Colonic mucosa (tissue), 4 donors: Measurements from ENCODE around the gene STK39. TPM values are rescaled to one million over a fixed set of nuclear protein-coding genes. Genes with fewer than 3 reads are reported as not detected.

Experiments used
- DNase-seq: peaks from one replicate; pipeline ENCODE4 v3.0.0-alpha.2; 2020
- H3K27ac ChIP-seq: fragments of 200-600 bp; one replicate; pipeline ENCODE4 v1.8.0; 2021
- H3K27me3 ChIP-seq: fragments of 200-600 bp; one replicate; pipeline ENCODE4 v1.8.0; 2021
- H3K36me3 ChIP-seq: fragments of 200-600 bp; one replicate; pipeline ENCODE4 v1.8.0; 2021
- H3K4me1 ChIP-seq: fragments of 200-600 bp; one replicate; pipeline ENCODE4 v1.8.0; 2021; ENCODE audit warnings: mild to moderate bottlenecking
- H3K4me3 ChIP-seq: fragments of 200-600 bp; one replicate; pipeline ENCODE4 v1.8.0; 2021
- H3K9ac ChIP-seq, 2 donors: one replicate each; pipeline ENCODE4 v1.7.0; 2013; ENCODE audit warnings: control low read depth in 2 of 2, low read depth in 2 of 2, low read length in 2 of 2
- H3K9me3 ChIP-seq: fragments of 200-600 bp; one replicate; pipeline ENCODE4 v1.8.0; 2021
- intact Hi-C: fragments of 100-400 bp; cut with DNase I; formaldehyde crosslinking; loops from one replicate; pipeline ENCODE4 v1.14.1; 2022
- total RNA-seq, 2 donors: library from RNA; stranded (reverse); fragmentation: NEBNext Ultra II Directional in 1 of 2; extraction: Animal tissue kit (Norgen Biotek cat#: 25700) in 1 of 2; gene quantifications; one replicate each; pipeline ENCODE4 v1.2.1, GENCODE V29; 2021
- TF ChIP-seq, protein P1 (sequence below): fragments of 200-600 bp; IDR thresholded peaks from one replicate; pipeline ENCODE4 v1.8.0; 2022; ENCODE audit warnings: antibody characterized with exemption, mild to moderate bottlenecking
- donor health status: healthy.
- donor health status: DM: no; HTN: no; CAD: no.
- donor health status: DM: no; HTN: no; CAD: no.

The STK39 gene
- total RNA-seq, 2 donors from 2014 or later, result 35.9 to 41.2 TPM

GRCh38 chr2:167924556-167924955, 322.8 kb downstream of the STK39 start:
- intact Hi-C loops, result no loop called here
- no peaks in the 10 kb centered on the region for H3K27me3 ChIP-seq
- no peak overlapping the region for H3K27ac ChIP-seq
- H3K4me1 ChIP-seq, result no peaks in the 10 kb centered on the region
- TF ChIP-seq, protein P1, sequence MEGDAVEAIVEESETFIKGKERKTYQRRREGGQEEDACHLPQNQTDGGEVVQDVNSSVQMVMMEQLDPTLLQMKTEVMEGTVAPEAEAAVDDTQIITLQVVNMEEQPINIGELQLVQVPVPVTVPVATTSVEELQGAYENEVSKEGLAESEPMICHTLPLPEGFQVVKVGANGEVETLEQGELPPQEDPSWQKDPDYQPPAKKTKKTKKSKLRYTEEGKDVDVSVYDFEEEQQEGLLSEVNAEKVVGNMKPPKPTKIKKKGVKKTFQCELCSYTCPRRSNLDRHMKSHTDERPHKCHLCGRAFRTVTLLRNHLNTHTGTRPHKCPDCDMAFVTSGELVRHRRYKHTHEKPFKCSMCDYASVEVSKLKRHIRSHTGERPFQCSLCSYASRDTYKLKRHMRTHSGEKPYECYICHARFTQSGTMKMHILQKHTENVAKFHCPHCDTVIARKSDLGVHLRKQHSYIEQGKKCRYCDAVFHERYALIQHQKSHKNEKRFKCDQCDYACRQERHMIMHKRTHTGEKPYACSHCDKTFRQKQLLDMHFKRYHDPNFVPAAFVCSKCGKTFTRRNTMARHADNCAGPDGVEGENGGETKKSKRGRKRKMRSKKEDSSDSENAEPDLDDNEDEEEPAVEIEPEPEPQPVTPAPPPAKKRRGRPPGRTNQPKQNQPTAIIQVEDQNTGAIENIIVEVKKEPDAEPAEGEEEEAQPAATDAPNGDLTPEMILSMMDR, result no peak
- no peaks in the 10 kb centered on the region for H3K9me3 ChIP-seq
- DNase-seq, result no peak
- no peak overlapping the region for H3K9ac ChIP-seq
- no peak overlapping the region for H3K4me3 ChIP-seq
- H3K36me3 ChIP-seq, result no peaks in the 10 kb centered on the region

- H3K9me3 ChIP-seq, result no peaks in the 10 kb centered on the region
- TF ChIP-seq, protein P1, result no peak
- intact Hi-C loops, result no loop called here
- no peaks in the 10 kb centered on the region for H3K4me1 ChIP-seq
- no peak overlapping the region for H3K9ac ChIP-seq
- no peak overlapping the region for H3K27ac ChIP-seq
- H3K27me3 ChIP-seq, result no peaks in the 10 kb centered on the region
- H3K4me3 ChIP-seq, result no peak overlapping the region
- no peak for DNase-seq
- no peaks in the 10 kb centered on the region for H3K36me3 ChIP-seq
Measured at GRCh38 chr2:167916756-167917155, 330.6 kb downstream of the STK39 start.

- H3K9me3 ChIP-seq, result no peaks in the 10 kb centered on the region
- TF ChIP-seq, protein P1, result no peak
Measured at GRCh38 chr2:167914969-167915368, 332.4 kb downstream of the STK39 start.

GRCh38 chr2:167908786-167909185, 338.6 kb downstream of the STK39 start:
- Histone ChIP-seq H3K9me3 (no peaks in the 10 kb centered on the region), H3K36me3 (no peaks in the 10 kb centered on the region), H3K4me1 (no peaks in the 10 kb centered on the region), H3K27ac (no peak overlapping the region), H3K27me3 (no peaks in the 10 kb centered on the region), H3K9ac (no peak overlapping the region), H3K4me3 (no peak overlapping the region)
- TF ChIP-seq, protein P1, result no peak
- no peak for DNase-seq
- intact Hi-C loops, result no loop called here

More at GRCh38 chr2:167914969-167915368, 332.4 kb downstream of the STK39 start:
- intact Hi-C loops, result no loop called here
- Histone ChIP-seq H3K9ac (no peak overlapping the region), H3K27ac (no peak overlapping the region), H3K36me3 (no peaks in the 10 kb centered on the region), H3K4me3 (no peak overlapping the region), H3K4me1 (no peaks in the 10 kb centered on the region), H3K27me3 (no peaks in the 10 kb centered on the region)
- no peak for DNase-seq

DNA sequence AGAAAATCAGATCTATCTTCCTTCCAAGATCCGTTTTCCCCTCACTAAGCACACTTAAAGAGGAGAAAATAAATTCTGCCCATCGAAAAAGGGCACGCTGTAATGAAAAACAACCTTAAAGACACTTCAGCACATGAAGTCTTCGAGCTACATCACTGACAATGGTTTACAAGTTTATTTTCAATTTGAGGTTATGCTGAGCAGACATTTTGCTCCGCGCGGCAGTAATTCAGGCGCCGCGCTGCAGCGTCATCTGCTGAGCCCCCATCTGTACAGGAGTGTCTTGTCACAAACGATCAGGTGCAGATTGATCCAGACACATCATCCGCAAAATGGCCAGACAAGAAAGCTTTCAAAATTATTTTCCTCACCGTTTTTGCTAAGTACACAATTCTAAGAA, 341.7 kb downstream of the STK39 start:
- DNase-seq, result no peak

More for the DNA sequence above, 341.7 kb downstream of the STK39 start:
- H3K4me3 ChIP-seq, result no peak overlapping the region
- intact Hi-C loops, result no loop called here
- H3K9me3 ChIP-seq, result no peaks in the 10 kb centered on the region
- H3K27me3 ChIP-seq, result no peaks in the 10 kb centered on the region
- H3K36me3 ChIP-seq, result no peaks in the 10 kb centered on the region
- no peak overlapping the region for H3K27ac ChIP-seq
- TF ChIP-seq, protein P1, result no peak
- no peak overlapping the region for H3K9ac ChIP-seq
- no peaks in the 10 kb centered on the region for H3K4me1 ChIP-seq

Other genes starting within 250 kb of the STK39 start
- gene CERS6, start 208.7 kb upstream of the STK39 start, total RNA-seq, result 10 to 100 TPM; 56.7 to 75.9 TPM